K562 (cell line): ENCODE measurements around the gene CRYBA1. TPM values are rescaled to one million over a fixed set of nuclear protein-coding genes. Genes with fewer than 3 reads are reported as not detected.

Experiments
- ATAC-seq: fragments of 200-7000 bp; cut with Tn5 transposase; 3 replicates; pipeline ENCODE4 v1.9.1; 2020; ENCODE audit warnings: moderate library complexity
- BruUV-seq: library from RNA; stranded (reverse); fragments of 400-500 nt; replicated peaks from 2 replicates; lab custom pipeline; 2021; lab: Mats Ljungman, UMichigan
- CTCF ChIA-PET: fragments of 300-600 bp; formaldehyde crosslinking; extraction: SDS; loops from one replicate; lab custom pipeline; 2021; ENCODE audit warnings: low intra/inter-chr PET ratio; lab: Yijun Ruan, JAX
- POLR2A ChIA-PET: fragments of 300-600, 350-650 bp; sonication (Branson Sonifier 250); formaldehyde crosslinking; extraction: SDS; loops from one replicate; lab custom pipeline; 2021; ENCODE audit warnings: antibody characterized with exemption, inconsistent platforms; lab: Yijun Ruan, JAX
- DNase-seq, 4 experiments: peaks; one replicate each; pipeline versions ENCODE4 v3.0.0 to v3.0.0-alpha.2; 2011 to 2018; ENCODE audit warnings: low spot score in 3 of 4, mixed read lengths in 3 of 4; ENCODE audit errors: extremely low read depth in 1 of 4
- FAIRE-seq: peaks from 2 replicates; lab custom pipeline; 2011; peaks lifted over from hg19 to GRCh38; lab: Jason Lieb, UNC
- H2AFZ ChIP-seq: 2 replicates; pipeline ENCODE4 v1.6.0; 2011; ENCODE audit warnings: low read depth, low read length, control low read depth, inconsistent platforms
- H3K27ac ChIP-seq: fragments of 200-600 bp; 3 replicates; pipeline ENCODE4 v1.8.0; 2011; ENCODE audit warnings: low read depth, mild to moderate bottlenecking, control low read depth, inconsistent platforms, low read length, moderate library complexity, mixed read lengths; ENCODE audit errors: extremely low read depth
- H3K27me3 ChIP-seq, 2 experiments: fragments of 300-600 bp in 1 of 2; 2 replicates in 1 of 2; 3 replicates in 1 of 2; pipeline versions ENCODE4 v1.6.0 to v1.8.0; 2011; ENCODE audit warnings: inconsistent platforms in 2 of 2, low read length in 2 of 2, mild to moderate bottlenecking in 1 of 2, mixed read lengths in 1 of 2, moderate library complexity in 1 of 2; ENCODE audit not compliant: control insufficient read depth in 2 of 2, insufficient read depth in 2 of 2
- H3K36me3 ChIP-seq: fragments of 300-600 bp; 3 replicates; pipeline ENCODE4 v1.8.0; 2011; ENCODE audit warnings: mild to moderate bottlenecking, low read length, inconsistent platforms; ENCODE audit not compliant: control insufficient read depth, insufficient read depth
- H3K4me1 ChIP-seq, 2 experiments: fragments of 200-600 bp in 1 of 2; replicated peaks in 1 of 2; 2 replicates in 1 of 2; 3 replicates in 1 of 2; pipeline versions ENCODE4 v1.5.1 to v1.8.0; 2011; ENCODE audit warnings: inconsistent platforms in 2 of 2, low read length in 2 of 2, mild to moderate bottlenecking in 1 of 2, mixed read lengths in 1 of 2, moderate library complexity in 1 of 2; ENCODE audit not compliant: control insufficient read depth in 2 of 2, insufficient read depth in 2 of 2
- H3K4me2 ChIP-seq: 2 replicates; pipeline ENCODE4 v1.6.1; 2011; ENCODE audit warnings: low read length, control low read depth, inconsistent platforms, mixed read lengths; ENCODE audit not compliant: insufficient read depth
- H3K4me3 ChIP-seq: fragments of 200-600 bp; sonication (generic), shearing (Covaris generic); 2 replicates; pipeline ENCODE4 v1.5.1; 2016; ENCODE audit warnings: control low read depth, inconsistent platforms
- H3K79me2 ChIP-seq: fragments of 200-600 bp; 3 replicates; pipeline ENCODE4 v1.8.0; 2011; ENCODE audit warnings: low read length, inconsistent platforms; ENCODE audit not compliant: control insufficient read depth, insufficient read depth
- H3K9ac ChIP-seq, 2 experiments: 2 replicates each; pipeline versions ENCODE4 v1.6.0 to v1.6.1; 2011; ENCODE audit warnings: low read depth in 2 of 2, low read length in 2 of 2, control low read depth in 1 of 2, inconsistent platforms in 1 of 2, mild to moderate bottlenecking in 1 of 2, mixed read lengths in 1 of 2; ENCODE audit not compliant: insufficient read depth in 1 of 2
- H3K9me1 ChIP-seq: one replicate; pipeline ENCODE4 v1.6.0; 2011; ENCODE audit warnings: inconsistent platforms, mild to moderate bottlenecking, low read length, moderate library complexity; ENCODE audit not compliant: control insufficient read depth, insufficient read depth
- H3K9me3 ChIP-seq: replicated peaks from 2 replicates; pipeline ENCODE4 v1.5.1; 2011; ENCODE audit warnings: low read depth, low read length, inconsistent platforms; ENCODE audit not compliant: control insufficient read depth, insufficient read depth
- H4K20me1 ChIP-seq: replicated peaks from 2 replicates; pipeline ENCODE4 v1.6.1; 2011; ENCODE audit warnings: low read length, inconsistent platforms, mixed read lengths; ENCODE audit not compliant: control insufficient read depth, insufficient read depth
- CREB3L1 ChIP-seq: fragments of 450-650 bp; IDR thresholded peaks from 2 replicates; pipeline ENCODE4 v1.6.1; 2014; ENCODE audit warnings: low read depth, mild to moderate bottlenecking, moderate library complexity, borderline replicate concordance
- E2F5 ChIP-seq: sonication (generic); formaldehyde crosslinking; IDR thresholded peaks from 2 replicates; pipeline ENCODE4 v1.8.0; 2022; ENCODE audit warnings: mild to moderate bottlenecking, missing genetic modification reagents
- ELF4 ChIP-seq: fragments of 450-650 bp; formaldehyde crosslinking; IDR thresholded peaks from 2 replicates; pipeline ENCODE4 v1.4.0; 2022; ENCODE audit warnings: missing genetic modification characterization
- GTF2A2 ChIP-seq: IDR thresholded peaks from 2 replicates; pipeline ENCODE4 v1.6.1; 2016; ENCODE audit warnings: mild to moderate bottlenecking, missing genetic modification characterization, missing compliant biosample characterization
- ILF3 ChIP-seq: fragments of 450-650 bp; IDR thresholded peaks from 2 replicates; pipeline ENCODE4 v1.6.1; 2018; ENCODE audit warnings: antibody characterized with exemption, mild to moderate bottlenecking, moderate library complexity, borderline replicate concordance
- NRF1 ChIP-seq, 2 experiments: fragments of 450-650 bp; IDR thresholded peaks in 1 of 2; conservative IDR thresholded peaks in 1 of 2; 2 replicates each; pipeline ENCODE4 v1.6.1; 2014; ENCODE audit warnings: mild to moderate bottlenecking in 2 of 2
- PRPF4 ChIP-seq: fragments of 200-400 bp; formaldehyde crosslinking; IDR thresholded peaks from one replicate; pipeline ENCODE4 v1.6.1; 2017; ENCODE audit warnings: low read length, low read depth, mild to moderate bottlenecking; ENCODE audit not compliant: insufficient read depth, poor library complexity, severe bottlenecking
- PTRF ChIP-seq: fragments of 450-650 bp; IDR thresholded peaks from 2 replicates; pipeline ENCODE4 v1.6.1; 2016; ENCODE audit warnings: mild to moderate bottlenecking, missing genetic modification characterization, missing compliant biosample characterization
- PYGO2 ChIP-seq: fragments of 450-650 bp; IDR thresholded peaks from 2 replicates; pipeline ENCODE4 v1.6.1; 2016; ENCODE audit warnings: mild to moderate bottlenecking, missing genetic modification characterization, moderate library complexity, missing compliant biosample characterization
- SREBF2 ChIP-seq: sonication (generic); formaldehyde crosslinking; IDR thresholded peaks from 2 replicates; pipeline ENCODE4 v1.4.0; 2020; ENCODE audit warnings: mild to moderate bottlenecking, missing genetic modification reagents
- TAF15 ChIP-seq: fragments of 200-400 bp; formaldehyde crosslinking; IDR thresholded peaks from 2 replicates; pipeline ENCODE4 v1.6.1; 2017; ENCODE audit warnings: mild to moderate bottlenecking, low read depth, low read length, moderate library complexity
- TBL1XR1 ChIP-seq, 2 experiments: IDR thresholded peaks; 2 replicates each; pipeline ENCODE4 v1.6.1; 2012; ENCODE audit warnings: improper control_type of control experiment in 2 of 2, low read length in 2 of 2, mild to moderate bottlenecking in 1 of 2
- ZFP36 ChIP-seq: fragments of 150-350 bp; IDR thresholded peaks from 2 replicates; pipeline ENCODE4 v1.6.1; 2018; ENCODE audit warnings: low read length, low read depth; ENCODE audit not compliant: partially characterized antibody
- ZNF57 ChIP-seq: fragments of 450-650 bp; formaldehyde crosslinking; IDR thresholded peaks from 2 replicates; pipeline ENCODE4 v1.4.0; 2020; ENCODE audit warnings: mild to moderate bottlenecking, moderate library complexity
- WGBS: fragments of 100-300 bp; shearing (Covaris generic); methylation state at CpG from one replicate; pipeline ENCODE4 v1.1.6; 2016; ENCODE audit warnings: low coverage, mixed read lengths; ENCODE audit not compliant: insufficient coverage; ENCODE audit errors: missing lambda C conversion rate; 5-methylcytosine and 5-hydroxymethylcytosine counted together
- in situ Hi-C: fragments of 300-500 bp; cut with MboI; formaldehyde crosslinking; loops from 4 replicates; pipeline ENCODE4 v1.15.0; 2018; ENCODE audit warnings: inconsistent platforms, mixed read lengths
- intact Hi-C: fragments of 100-400 bp; cut with micrococcal nuclease; formaldehyde crosslinking; loops from 2 replicates; pipeline ENCODE4 v1.14.2; 2022
- polyA plus RNA-seq, 8 experiments: library from polyadenylated mRNA; depleted of rRNA in 4 of 8; stranded (reverse) in 5 of 8; unstranded in 3 of 8; fragments of >200 nt; fragmentation: Nextera tagmentation in 2 of 8; fragmentation: Illumina TruSeq in 1 of 8; extraction: Ambion mirVana in 2 of 8; extraction: Trizol in 1 of 8; gene quantifications; 2 replicates each; pipeline versions ENCODE4 v1.2.1 to v1.2.3, GENCODE V29; 2011 to 2014; ENCODE audit warnings: inconsistent platforms in 1 of 8, missing spikeins in 1 of 8
- total RNA-seq, 7 experiments: library from RNA; depleted of rRNA in 6 of 7; stranded (reverse); fragments of >200 nt in 6 of 7; fragmentation: Illumina TruSeq in 2 of 7; extraction: Trizol in 2 of 7; gene quantifications; 2 replicates each; pipeline versions ENCODE4 v1.2.1 to v1.2.3, GENCODE V29; 2011 to 2021; ENCODE audit warnings: low replicate concordance in 1 of 7

CRYBA1 gene
- total and polyA plus RNA-seq, 9 of the 15 experiments (the other 6 are each of a cell fraction or from before 2014, with no cell fraction given), result not detected

GRCh38 chr17:29292071-29292991, 45.7 kb downstream of the CRYBA1 start:
- H3K27ac ChIP-seq, result peak overlapping the region; percentile 92
- POLR2A ChIA-PET, result interaction anchor here (0.5 to 2.9 kb wide), 22 partner anchors 9 to 628 kb away, joined by 3 to 22 read pairs (median 3); no protein-coding TSS in a partner anchor
- peaks cover 10 to 16% of the 10 kb centered on the region in 2 experiments; a peak in 4 of 5 replicates for H3K4me1 ChIP-seq
- peak overlapping the region; percentile 97 for H3K4me3 ChIP-seq
- no peaks in the 10 kb centered on the region for H3K9me3 ChIP-seq
- intact Hi-C loops (loop anchor here (2.0 to 5.0 kb wide), 2 partner anchors 50 to 298 kb away; no protein-coding TSS in a partner anchor), in situ Hi-C loops (no loop called here)
- DNase-seq (peak; percentile 66 to 85 (median 82)), FAIRE-seq (peak; percentile 29), ATAC-seq (peak; percentile 14)
- peak overlapping the region; percentile 29; the same call in 1 of the 2 replicates for H2AFZ ChIP-seq
- peak overlapping the region; percentile 96 for H3K4me2 ChIP-seq
- peak overlapping the region; percentile 96 to 98 for H3K9ac ChIP-seq
- CTCF ChIA-PET, result interaction anchor here (0.6 to 2.7 kb wide), 4 partner anchors 78 to 169 kb away, joined by 3 to 15 read pairs (median 4); no protein-coding TSS in a partner anchor
- H3K79me2 ChIP-seq, result peaks cover 65% of the 10 kb centered on the region
- peaks cover 47% of the 10 kb centered on the region for H3K36me3 ChIP-seq
- peaks cover 16% of the 10 kb centered on the region for H4K20me1 ChIP-seq
- 2% methylated on average over 21 of the region's 77 CpGs for WGBS
- H3K27me3 ChIP-seq, result no peaks in the 10 kb centered on the region
- H3K9me1 ChIP-seq, result no peaks in the 10 kb centered on the region
- BruUV-seq, result no TSS peak
- TF ChIP-seq TBL1XR1 (IDR thresholded peaks at IDR 0.05; ENCODE audit: low read length in 2 of 2) (no peak), ELF4 (no peak), SREBF2 (CRISPR knock-in tag) (no peak), CREB3L1 (no peak), TAF15 (no peak), NRF1 (conservative IDR thresholded peaks at IDR 0.05 in 1 of 2, IDR thresholded peaks at IDR 0.05 in 1 of 2) (no peak; a peak in 2 of 4 replicates), PRPF4 (no peak), GTF2A2 (no peak), ZNF57 (CRISPR knock-in tag) (no peak), ILF3 (no peak), E2F5 (CRISPR knock-in tag) (no peak), PTRF (tag) (no peak), PYGO2 (no peak), ZFP36 (no peak)
